DMS 273 (cell line): ENCODE measurements around the gene ATP13A4.

Source experiments
- DNase-seq: peaks from one replicate; lab custom pipeline; 2025; ENCODE audit not compliant: unreplicated experiment; lab: John Stamatoyannopoulos, UW

Gene ATP13A4

GRCh38 chr3:193554811-193555210 is at the start of gene ATP13A4:
TSS of gene ATP13A4 (minus strand) at chr3:193554895. CDS start at chr3:193554799, 96 bp downstream.
- DNase-seq = no peak

GRCh38 chr3:193599393-193599792 is 44.7 kb upstream of the ATP13A4 start:
- no peak for DNase-seq

- no peak for DNase-seq
These were observed 43.5 kb upstream of the ATP13A4 start for GRCh38 chr3:193598202-193598601.

GRCh38 chr3:193595939-193596487 is 41.3 kb upstream of the ATP13A4 start:
- no peak for DNase-seq

- no peak for DNase-seq
These were observed 40.4 kb upstream of the ATP13A4 start for GRCh38 chr3:193594946-193595689.

GRCh38 chr3:193593668-193594030 is 39.0 kb upstream of the ATP13A4 start:
- DNase-seq = peak; percentile 60

- DNase-seq = peak; percentile 100
These were observed 38.4 kb upstream of the ATP13A4 start, which contains the start of gene OPA1 for GRCh38 chr3:193592841-193593667. TSS of gene OPA1 (plus strand) at chr3:193593208. CDS start at chr3:193593378, 170 bp downstream.

GRCh38 chr3:193590088-193590856 is 35.6 kb upstream of the ATP13A4 start:
- no peak for DNase-seq

- no peak for DNase-seq
These were observed 34.9 kb upstream of the ATP13A4 start for GRCh38 chr3:193589616-193590015.

GRCh38 chr3:193589129-193589528 is 34.4 kb upstream of the ATP13A4 start:
- DNase-seq = no peak

GRCh38 chr3:193586526-193586925 is 31.8 kb upstream of the ATP13A4 start:
- DNase-seq = no peak

GRCh38 chr3:193585530-193585929 is 30.8 kb upstream of the ATP13A4 start:
- no peak for DNase-seq

GRCh38 chr3:193574488-193575070 is 19.9 kb upstream of the ATP13A4 start:
- no peak for DNase-seq

GRCh38 chr3:193573403-193574191 is 18.9 kb upstream of the ATP13A4 start:
- no peak for DNase-seq

- peak; percentile 86 for DNase-seq
These were observed 17.8 kb upstream of the ATP13A4 start for GRCh38 chr3:193572426-193572908.

- DNase-seq = no peak
These were observed 14.4 kb upstream of the ATP13A4 start for GRCh38 chr3:193569119-193569518.

- DNase-seq = peak; percentile 61
These were observed 9.3 kb upstream of the ATP13A4 start for GRCh38 chr3:193564012-193564411.

- DNase-seq = no peak
These were observed 8.7 kb upstream of the ATP13A4 start for GRCh38 chr3:193563426-193563825.

- peak; percentile 25 for DNase-seq
These were observed 6.2 kb upstream of the ATP13A4 start for GRCh38 chr3:193560870-193561269.

GRCh38 chr3:193560091-193560490 is 5.4 kb upstream of the ATP13A4 start:
- DNase-seq = no peak
